Effector memory CD4-positive, alpha-beta T cell (primary cell): ENCODE results near the gene CCNB2.
"Not testable (repeated sequence)": the region's sequence is repeated elsewhere in the genome, so short reads cannot be mapped to it uniquely, and the experiment has no call there.

Experiments used
- DNase-seq, 3 donors: peaks; one replicate each; pipeline ENCODE4 v3.0.0-alpha.2; 2020
- H3K27ac ChIP-seq: 2 replicates; pipeline ENCODE4 v1.7.0; 2013; ENCODE audit warnings: mild to moderate bottlenecking, low read length, moderate library complexity; ENCODE audit not compliant: insufficient read depth, poor library complexity, severe bottlenecking
- H3K27me3 ChIP-seq: replicated peaks from 2 replicates; pipeline ENCODE4 v1.7.0; 2013; ENCODE audit warnings: mild to moderate bottlenecking, low read length; ENCODE audit not compliant: insufficient read depth, control insufficient read depth, poor library complexity, severe bottlenecking
- H3K36me3 ChIP-seq: 2 replicates; pipeline ENCODE4 v1.7.0; 2013; ENCODE audit warnings: mild to moderate bottlenecking, low read length, moderate library complexity; ENCODE audit not compliant: control insufficient read depth, insufficient read depth
- H3K4me1 ChIP-seq: 2 replicates; pipeline ENCODE4 v1.7.0; 2013; ENCODE audit warnings: low read length, mild to moderate bottlenecking; ENCODE audit not compliant: control insufficient read depth, insufficient read depth, poor library complexity, severe bottlenecking
- H3K4me3 ChIP-seq: 2 replicates; pipeline ENCODE4 v1.7.0; 2013; ENCODE audit warnings: low read length, low read depth, mild to moderate bottlenecking; ENCODE audit not compliant: insufficient read depth, poor library complexity, severe bottlenecking
- H3K9me3 ChIP-seq: 2 replicates; pipeline ENCODE4 v1.7.0; 2013; ENCODE audit warnings: mild to moderate bottlenecking, low read length, moderate library complexity; ENCODE audit not compliant: control insufficient read depth

The CCNB2 gene

DNA sequence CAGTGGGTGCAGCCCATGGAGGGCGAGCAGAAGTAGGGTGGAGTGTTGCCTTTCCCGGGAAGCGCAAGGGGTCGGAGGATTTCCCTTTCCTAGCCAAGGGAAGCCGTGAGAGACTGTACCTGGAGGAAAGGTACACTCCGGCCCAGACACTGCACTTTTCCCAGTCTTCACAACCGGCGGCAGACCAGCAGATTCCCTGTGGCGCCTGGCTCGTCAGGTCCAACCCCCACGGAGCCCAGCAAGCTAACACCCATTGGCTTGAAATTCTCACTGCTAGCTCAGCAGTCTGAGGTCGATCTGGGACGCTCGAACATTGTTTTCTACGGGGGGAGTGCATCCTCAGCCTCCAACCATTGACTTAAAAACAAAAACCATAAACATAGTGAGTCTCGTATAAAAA lies 26.5 kb downstream of the CCNB2 start:
- H3K36me3 ChIP-seq = no peaks in the 10 kb centered on the region
- H3K4me3 ChIP-seq = no peak overlapping the region
- no peak overlapping the region for H3K27ac ChIP-seq
- H3K9me3 ChIP-seq = no peaks in the 10 kb centered on the region
- no peak for DNase-seq
- no peaks in the 10 kb centered on the region for H3K27me3 ChIP-seq
- no peaks in the 10 kb centered on the region for H3K4me1 ChIP-seq

DNA sequence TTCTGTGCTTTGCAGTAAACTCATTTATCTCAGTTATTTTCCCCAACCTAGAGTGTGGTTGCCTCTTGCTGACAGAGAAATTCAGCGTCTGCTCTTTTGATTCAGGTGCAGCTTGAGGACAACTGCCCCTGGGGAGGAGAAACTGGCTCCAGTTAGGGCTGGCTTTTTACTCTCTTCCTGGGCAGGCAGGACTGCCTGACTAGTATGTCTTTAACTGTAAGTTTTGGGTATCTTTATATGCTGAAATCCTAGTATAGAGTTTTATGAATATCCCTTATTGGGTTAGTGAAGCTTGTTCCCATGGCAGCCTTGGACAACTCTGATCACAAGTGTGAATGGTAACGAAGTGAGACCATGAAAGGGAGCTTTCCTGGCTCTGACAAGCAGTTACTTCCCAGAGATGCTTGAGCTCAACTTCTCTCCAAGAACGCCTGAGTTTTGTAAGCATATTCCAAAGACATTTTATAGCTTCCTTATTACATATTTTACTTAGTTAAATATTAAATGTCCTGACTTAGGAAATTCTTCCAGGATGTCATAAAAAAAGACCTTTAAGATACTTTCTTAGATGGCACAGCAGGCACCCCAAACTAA lies 27.1 kb downstream of the CCNB2 start:
- Histone ChIP-seq H3K27me3 (no peaks in the 10 kb centered on the region), H3K4me3 (no peak overlapping the region), H3K27ac (no peak overlapping the region), H3K9me3 (no peaks in the 10 kb centered on the region), H3K4me1 (no peaks in the 10 kb centered on the region), H3K36me3 (no peaks in the 10 kb centered on the region)
- DNase-seq = no peak

DNA sequence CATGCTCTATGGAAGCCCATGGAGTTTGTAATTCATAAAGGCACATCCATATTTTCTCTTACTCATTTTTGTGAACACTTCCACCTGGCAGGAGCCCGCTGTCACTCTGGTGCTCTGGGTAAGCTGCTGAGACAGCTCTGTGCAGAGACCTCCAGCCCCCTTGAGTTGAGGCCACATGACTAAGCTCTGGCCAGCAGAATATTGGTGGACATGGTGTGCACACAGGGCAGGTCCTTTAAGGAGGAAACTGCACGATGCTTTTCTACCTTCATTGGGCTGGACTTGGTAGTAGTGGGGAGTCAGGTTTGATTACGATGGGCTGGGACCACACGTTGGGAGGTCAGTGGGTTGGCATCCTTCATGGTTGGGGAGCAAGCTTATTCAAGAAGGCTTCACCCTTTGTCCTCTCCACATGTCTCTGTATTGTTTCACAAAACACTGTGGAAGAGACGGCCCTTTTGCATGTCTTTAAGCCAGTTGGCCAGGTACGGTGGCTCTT lies 29.0 kb downstream of the CCNB2 start:
- no peaks in the 10 kb centered on the region for H3K4me1 ChIP-seq
- H3K9me3 ChIP-seq = no peaks in the 10 kb centered on the region
- H3K36me3 ChIP-seq = no peaks in the 10 kb centered on the region
- H3K4me3 ChIP-seq = no peak overlapping the region
- DNase-seq = no peak
- H3K27ac ChIP-seq = no peak overlapping the region
- H3K27me3 ChIP-seq = no peaks in the 10 kb centered on the region

DNA sequence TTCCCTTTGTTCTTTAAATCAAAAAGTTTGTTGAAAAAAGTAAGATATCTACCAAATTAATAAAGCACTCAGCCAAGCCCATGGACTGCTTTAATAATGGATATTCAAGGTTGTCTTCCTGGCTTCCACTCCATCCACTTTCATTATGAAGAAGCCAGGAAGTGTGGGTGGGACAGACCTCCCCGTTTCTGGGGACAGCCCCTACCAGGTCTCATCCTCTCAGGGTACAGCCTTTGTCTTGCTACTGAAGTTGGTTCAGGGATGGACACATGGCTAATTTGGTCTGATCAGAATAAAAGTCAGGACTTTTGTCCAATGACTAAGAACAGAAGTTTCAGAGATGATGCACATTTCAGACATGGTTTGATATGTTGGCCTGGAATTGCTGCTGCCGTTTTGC lies 32.6 kb downstream of the CCNB2 start:
- Histone ChIP-seq H3K4me1 (no peaks in the 10 kb centered on the region), H3K4me3 (no peak overlapping the region), H3K27ac (no peak overlapping the region), H3K27me3 (no peaks in the 10 kb centered on the region), H3K9me3 (no peaks in the 10 kb centered on the region), H3K36me3 (no peaks in the 10 kb centered on the region)
- no peak for DNase-seq

DNA sequence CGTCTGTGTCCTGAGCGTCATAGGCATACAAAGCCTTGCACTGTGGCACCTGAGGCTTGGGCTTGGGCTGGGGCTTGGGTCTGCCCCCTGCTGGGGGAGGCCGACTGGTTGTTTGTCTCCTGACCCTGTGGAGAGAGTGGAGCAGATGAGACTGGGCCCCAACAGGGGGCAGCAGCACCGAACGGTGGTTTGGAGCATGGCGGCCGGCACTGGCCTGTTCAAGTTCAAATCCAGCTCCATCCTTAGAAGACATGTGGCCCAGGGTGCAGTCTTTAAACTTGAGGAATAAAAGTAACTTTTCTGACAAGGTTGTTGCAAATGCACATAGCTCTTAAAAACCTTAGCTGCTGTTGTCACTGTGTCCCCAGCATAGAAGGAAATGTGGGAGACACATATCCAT lies 33.3 kb downstream of the CCNB2 start:
- H3K4me3 ChIP-seq = no peak overlapping the region
- DNase-seq = peak; percentile 18 to 47 (median 27)
- H3K27ac ChIP-seq = no peak overlapping the region
- no peaks in the 10 kb centered on the region for H3K4me1 ChIP-seq
- no peaks in the 10 kb centered on the region for H3K36me3 ChIP-seq
- no peaks in the 10 kb centered on the region for H3K27me3 ChIP-seq
- no peaks in the 10 kb centered on the region for H3K9me3 ChIP-seq

DNA sequence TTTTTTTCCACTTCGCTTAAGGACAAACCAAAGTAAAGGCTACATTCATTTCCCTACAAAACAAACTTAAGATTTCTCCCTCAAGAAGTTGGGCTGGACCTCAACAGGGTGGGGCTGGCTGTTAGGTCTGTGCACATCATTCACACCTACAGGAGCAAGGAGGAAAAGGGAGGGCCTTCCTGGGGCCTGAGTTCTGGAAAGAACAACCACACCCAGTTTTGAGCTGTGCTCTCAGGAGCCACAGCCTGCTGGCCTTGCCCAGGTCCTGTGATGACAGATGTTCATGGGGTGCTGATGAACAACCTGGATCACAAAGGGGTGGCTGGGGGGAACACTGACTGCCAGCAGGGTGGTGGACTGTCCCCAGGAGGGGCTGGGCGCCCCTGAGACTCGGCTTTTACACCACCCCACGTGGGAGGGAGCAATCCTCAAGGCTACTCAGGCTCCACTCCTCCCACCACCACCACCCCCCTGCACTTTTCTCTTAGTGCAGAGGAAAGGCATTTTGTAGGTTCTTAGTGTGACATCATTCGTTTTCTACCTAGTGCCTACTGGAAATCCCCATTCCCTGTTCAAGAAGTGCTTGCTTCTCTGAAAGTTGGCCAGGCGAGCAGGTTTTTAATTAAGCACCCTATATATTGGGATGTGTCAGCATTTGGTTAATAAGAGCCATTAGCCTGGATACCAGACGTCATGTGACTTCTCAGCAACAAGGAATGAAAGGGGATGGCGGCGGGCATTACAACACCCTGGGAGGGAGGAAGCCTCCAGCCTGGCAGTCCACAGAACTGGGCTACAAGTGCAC lies 35.7 kb downstream of the CCNB2 start:
- H3K4me3 ChIP-seq = no peak overlapping the region
- H3K27ac ChIP-seq = no peak overlapping the region
- no peaks in the 10 kb centered on the region for H3K9me3 ChIP-seq
- DNase-seq = no peak
- H3K4me1 ChIP-seq = no peaks in the 10 kb centered on the region
- H3K36me3 ChIP-seq = no peaks in the 10 kb centered on the region
- H3K27me3 ChIP-seq = no peaks in the 10 kb centered on the region

DNA sequence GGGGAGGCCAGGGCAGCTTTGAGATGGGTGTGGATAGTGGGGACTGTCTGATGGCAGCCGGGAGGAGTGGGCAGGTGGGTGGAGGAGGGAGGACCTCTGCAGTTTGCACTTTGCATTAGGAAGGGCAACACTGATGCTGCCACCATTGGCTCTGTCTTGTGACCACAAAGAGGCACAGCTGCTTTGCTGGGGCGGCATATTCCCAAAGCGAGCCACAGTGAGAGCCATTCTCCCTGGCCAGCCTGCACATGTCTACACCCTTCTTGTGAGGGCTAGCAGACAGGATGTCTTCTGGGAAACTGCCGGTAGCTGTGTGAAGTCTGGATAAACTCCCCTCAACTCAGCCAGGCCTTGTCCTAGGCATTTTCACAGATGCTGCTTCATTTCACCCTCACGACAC lies 38.3 kb downstream of the CCNB2 start:
- no peaks in the 10 kb centered on the region for H3K9me3 ChIP-seq
- no peak for DNase-seq
- no peak overlapping the region for H3K4me3 ChIP-seq
- no peaks in the 10 kb centered on the region for H3K36me3 ChIP-seq
- no peaks in the 10 kb centered on the region for H3K4me1 ChIP-seq
- no peaks in the 10 kb centered on the region for H3K27me3 ChIP-seq
- no peak overlapping the region for H3K27ac ChIP-seq

DNA sequence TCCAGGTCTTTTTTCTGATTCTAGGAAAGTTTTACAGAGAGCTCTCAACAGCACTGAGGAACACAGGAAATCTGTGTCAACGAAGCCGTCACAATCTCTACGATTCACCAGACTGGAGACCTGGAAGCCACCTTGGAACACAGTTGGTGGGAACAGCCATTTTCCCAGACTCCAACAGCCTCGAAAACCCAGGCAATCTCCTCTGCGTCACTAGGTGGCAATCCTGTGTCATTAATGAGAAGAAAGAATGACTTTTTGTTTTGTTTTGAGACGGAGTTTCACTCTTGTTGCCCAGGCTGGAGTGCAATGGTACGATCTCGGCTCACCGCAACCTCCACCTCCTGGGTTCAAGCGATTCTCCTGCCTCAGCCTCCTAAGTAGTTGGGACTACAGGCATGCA lies 39.6 kb downstream of the CCNB2 start:
- DNase-seq, H3K27me3 ChIP-seq, H3K9me3 ChIP-seq, H3K4me1 ChIP-seq, H3K4me3 ChIP-seq, H3K36me3 ChIP-seq, H3K27ac ChIP-seq: not testable (repeated sequence)

DNA sequence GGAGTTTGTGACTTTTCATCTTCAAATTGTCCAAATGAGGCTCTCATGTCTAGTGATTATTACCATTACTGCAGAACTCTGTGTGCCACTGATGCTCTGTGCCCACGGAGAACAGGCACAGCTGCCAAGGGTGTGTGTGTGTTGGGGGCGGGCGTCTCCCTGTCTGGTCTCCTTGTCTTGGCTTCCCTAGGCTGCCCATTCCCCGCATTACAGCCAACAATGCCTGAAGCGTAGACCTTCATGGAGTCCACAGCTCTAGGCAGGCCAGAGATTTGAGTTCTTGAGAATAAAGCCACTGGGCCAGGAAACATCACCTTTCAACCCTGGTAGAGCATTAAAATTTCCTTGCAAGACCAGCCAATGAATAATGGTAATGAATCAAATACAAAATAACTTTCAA lies 42.7 kb downstream of the CCNB2 start:
- no peak for DNase-seq
- Histone ChIP-seq H3K36me3 (no peaks in the 10 kb centered on the region), H3K4me3 (no peak overlapping the region), H3K9me3 (no peaks in the 10 kb centered on the region), H3K27ac (no peak overlapping the region), H3K4me1 (no peaks in the 10 kb centered on the region), H3K27me3 (no peaks in the 10 kb centered on the region)

DNA sequence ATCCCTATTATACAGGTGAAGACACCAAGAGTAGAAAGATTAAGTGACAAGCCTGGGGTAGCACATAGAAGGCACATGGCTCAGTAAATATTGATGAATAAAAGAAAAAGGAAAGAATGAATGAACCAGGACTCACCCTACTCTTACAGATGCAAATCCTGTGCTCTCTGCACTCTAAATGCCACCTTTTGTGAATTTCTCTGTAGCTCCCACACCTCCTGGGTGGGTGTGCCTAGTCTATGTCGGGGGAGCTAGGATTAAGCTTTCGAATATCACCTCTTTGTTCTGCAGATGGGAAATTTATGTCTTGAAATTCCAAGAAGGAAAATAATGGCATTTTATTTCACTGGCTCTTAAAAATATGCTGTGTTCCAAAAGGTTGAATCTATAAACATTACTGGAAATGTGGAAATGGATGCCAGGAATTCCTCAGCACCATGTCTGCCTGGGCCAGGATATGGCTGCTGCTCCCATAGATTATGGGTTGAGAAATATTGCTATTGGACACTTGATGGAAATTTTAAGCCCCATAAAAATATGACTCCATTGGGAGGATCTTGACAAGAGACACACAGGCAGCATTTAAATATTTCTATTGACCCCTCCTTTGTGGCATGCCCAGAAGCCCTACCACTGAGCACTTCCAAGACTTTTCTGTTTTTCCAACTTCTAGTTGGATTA lies 43.3 kb downstream of the CCNB2 start:
- no peak for DNase-seq

More for the DNA sequence above, 43.3 kb downstream of the CCNB2 start:
- H3K9me3 ChIP-seq = no peaks in the 10 kb centered on the region
- H3K36me3 ChIP-seq = no peaks in the 10 kb centered on the region
- no peak overlapping the region for H3K27ac ChIP-seq
- no peak overlapping the region for H3K4me3 ChIP-seq
- no peaks in the 10 kb centered on the region for H3K4me1 ChIP-seq
- H3K27me3 ChIP-seq = no peaks in the 10 kb centered on the region
